K562 (cell line): Measurements from ENCODE around the gene MYOCD. TPM values are rescaled to one million over a fixed set of nuclear protein-coding genes. Genes with fewer than 3 reads are reported as not detected.

Experiments used
- BRF1 ChIP-seq: IDR thresholded peaks from 3 replicates; pipeline ENCODE4 v1.6.1; 2011; ENCODE audit warnings: borderline replicate concordance, mild to moderate bottlenecking; ENCODE audit not compliant: insufficient read length; ENCODE audit errors: extremely low read depth
- CHCHD3 ChIP-seq: fragments of 250-450 bp; sonication (Bioruptor Pico); IDR thresholded peaks from 2 replicates; pipeline ENCODE4 v2.1.2; 2022; ENCODE audit warnings: mild to moderate bottlenecking
- FOXK2 ChIP-seq, 2 experiments: fragments of 450-650 bp; IDR thresholded peaks in 1 of 2; conservative IDR thresholded peaks in 1 of 2; 2 replicates each; pipeline ENCODE4 v1.6.1; 2016; ENCODE audit warnings: low read depth in 2 of 2, mild to moderate bottlenecking in 1 of 2
- HDAC1 ChIP-seq, 2 experiments: fragments of 450-650 bp; IDR thresholded peaks; 2 replicates each; pipeline ENCODE4 v1.6.1; 2016 to 2017; ENCODE audit warnings: inconsistent platforms in 1 of 2, mild to moderate bottlenecking in 1 of 2, moderate library complexity in 1 of 2
- POLR2A ChIP-seq: fragments of 450-650 bp; conservative IDR thresholded peaks from 2 replicates; pipeline ENCODE4 v1.6.1; 2016
- POLR2G ChIP-seq: fragments of 200-400 bp; formaldehyde crosslinking; IDR thresholded peaks from 2 replicates; pipeline ENCODE4 v1.6.1; 2017; ENCODE audit warnings: low read depth, mild to moderate bottlenecking, antibody characterized with exemption, low read length, moderate library complexity
- RFX7 ChIP-seq: fragments of 250-450 bp; sonication (Bioruptor Pico); IDR thresholded peaks from 2 replicates; pipeline ENCODE4 v1.5.1; 2021; ENCODE audit warnings: mild to moderate bottlenecking
- ZNF644 ChIP-seq: fragments of 200-800 bp; sonication (Bioruptor generic); IDR thresholded peaks from 2 replicates; pipeline ENCODE4 v1.6.1; 2016; ENCODE audit warnings: low read depth, missing genetic modification characterization, missing compliant biosample characterization
- polyA plus RNA-seq, 8 experiments: library from polyadenylated mRNA; depleted of rRNA in 4 of 8; stranded (reverse) in 5 of 8; unstranded in 3 of 8; fragments of >200 nt; fragmentation: Nextera tagmentation in 2 of 8; fragmentation: Illumina TruSeq in 1 of 8; extraction: Ambion mirVana in 2 of 8; extraction: Trizol in 1 of 8; gene quantifications; 2 replicates each; pipeline versions ENCODE4 v1.2.1 to v1.2.3, GENCODE V29; 2011 to 2014; ENCODE audit warnings: inconsistent platforms in 1 of 8, missing spikeins in 1 of 8
- total RNA-seq, 7 experiments: library from RNA; depleted of rRNA in 6 of 7; stranded (reverse); fragments of >200 nt in 6 of 7; fragmentation: Illumina TruSeq in 2 of 7; extraction: Trizol in 2 of 7; gene quantifications; 2 replicates each; pipeline versions ENCODE4 v1.2.1 to v1.2.3, GENCODE V29; 2011 to 2021; ENCODE audit warnings: low replicate concordance in 1 of 7
- TF ChIP-seq, protein P1 (sequence below): fragments of 200-800 bp; sonication (Bioruptor generic); IDR thresholded peaks from 2 replicates; pipeline ENCODE4 v1.6.1; 2016; ENCODE audit warnings: missing genetic modification characterization, missing compliant biosample characterization
- TF ChIP-seq, protein P2 (sequence below), 2 experiments: fragments of 450-650 bp; IDR thresholded peaks; 2 replicates each; pipeline ENCODE4 v1.6.1; 2016

The MYOCD gene
- total and polyA plus RNA-seq, 9 of the 15 experiments (the other 6 are each of a cell fraction or from before 2014, with no cell fraction given) = not detected

DNA sequence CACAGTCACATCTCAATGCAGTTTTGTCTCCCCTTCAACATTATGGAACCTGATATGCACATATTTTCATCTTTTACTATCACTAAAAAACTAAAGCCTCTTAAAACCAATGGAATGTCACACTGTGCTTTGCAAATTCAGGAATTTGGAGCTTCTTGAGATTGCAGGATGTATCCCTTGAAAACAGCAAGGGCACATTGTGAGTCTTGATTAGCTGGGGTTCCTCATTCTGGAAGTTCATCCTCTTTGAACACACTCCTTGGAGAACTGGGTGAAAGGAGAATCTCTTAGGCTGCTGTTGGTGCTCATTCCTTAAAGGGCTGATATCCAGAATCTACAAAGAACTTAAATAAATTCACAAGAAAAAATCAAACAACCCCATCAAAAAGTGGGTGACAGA, 21.1 kb upstream of the MYOCD start (continued):
- TF ChIP-seq, protein P1, sequence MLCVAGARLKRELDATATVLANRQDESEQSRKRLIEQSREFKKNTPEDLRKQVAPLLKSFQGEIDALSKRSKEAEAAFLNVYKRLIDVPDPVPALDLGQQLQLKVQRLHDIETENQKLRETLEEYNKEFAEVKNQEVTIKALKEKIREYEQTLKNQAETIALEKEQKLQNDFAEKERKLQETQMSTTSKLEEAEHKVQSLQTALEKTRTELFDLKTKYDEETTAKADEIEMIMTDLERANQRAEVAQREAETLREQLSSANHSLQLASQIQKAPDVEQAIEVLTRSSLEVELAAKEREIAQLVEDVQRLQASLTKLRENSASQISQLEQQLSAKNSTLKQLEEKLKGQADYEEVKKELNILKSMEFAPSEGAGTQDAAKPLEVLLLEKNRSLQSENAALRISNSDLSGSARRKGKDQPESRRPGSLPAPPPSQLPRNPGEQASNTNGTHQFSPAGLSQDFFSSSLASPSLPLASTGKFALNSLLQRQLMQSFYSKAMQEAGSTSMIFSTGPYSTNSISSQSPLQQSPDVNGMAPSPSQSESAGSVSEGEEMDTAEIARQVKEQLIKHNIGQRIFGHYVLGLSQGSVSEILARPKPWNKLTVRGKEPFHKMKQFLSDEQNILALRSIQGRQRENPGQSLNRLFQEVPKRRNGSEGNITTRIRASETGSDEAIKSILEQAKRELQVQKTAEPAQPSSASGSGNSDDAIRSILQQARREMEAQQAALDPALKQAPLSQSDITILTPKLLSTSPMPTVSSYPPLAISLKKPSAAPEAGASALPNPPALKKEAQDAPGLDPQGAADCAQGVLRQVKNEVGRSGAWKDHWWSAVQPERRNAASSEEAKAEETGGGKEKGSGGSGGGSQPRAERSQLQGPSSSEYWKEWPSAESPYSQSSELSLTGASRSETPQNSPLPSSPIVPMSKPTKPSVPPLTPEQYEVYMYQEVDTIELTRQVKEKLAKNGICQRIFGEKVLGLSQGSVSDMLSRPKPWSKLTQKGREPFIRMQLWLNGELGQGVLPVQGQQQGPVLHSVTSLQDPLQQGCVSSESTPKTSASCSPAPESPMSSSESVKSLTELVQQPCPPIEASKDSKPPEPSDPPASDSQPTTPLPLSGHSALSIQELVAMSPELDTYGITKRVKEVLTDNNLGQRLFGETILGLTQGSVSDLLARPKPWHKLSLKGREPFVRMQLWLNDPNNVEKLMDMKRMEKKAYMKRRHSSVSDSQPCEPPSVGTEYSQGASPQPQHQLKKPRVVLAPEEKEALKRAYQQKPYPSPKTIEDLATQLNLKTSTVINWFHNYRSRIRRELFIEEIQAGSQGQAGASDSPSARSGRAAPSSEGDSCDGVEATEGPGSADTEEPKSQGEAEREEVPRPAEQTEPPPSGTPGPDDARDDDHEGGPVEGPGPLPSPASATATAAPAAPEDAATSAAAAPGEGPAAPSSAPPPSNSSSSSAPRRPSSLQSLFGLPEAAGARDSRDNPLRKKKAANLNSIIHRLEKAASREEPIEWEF (CRISPR knock-in tag) = no peak
- TF ChIP-seq BRF1 (no peak), FOXK2 (conservative IDR thresholded peaks at IDR 0.05 in 1 of 2, IDR thresholded peaks at IDR 0.05 in 1 of 2; ENCODE audit: low read depth in 2 of 2) (no peak), CHCHD3 (CRISPR knock-in tag) (no peak), POLR2A (no peak), ZNF644 (tag) (no peak), RFX7 (CRISPR knock-in tag) (no peak), HDAC1 (IDR thresholded peaks at IDR 0.05) (no peak), POLR2G (no peak)
- TF ChIP-seq, protein P2, sequence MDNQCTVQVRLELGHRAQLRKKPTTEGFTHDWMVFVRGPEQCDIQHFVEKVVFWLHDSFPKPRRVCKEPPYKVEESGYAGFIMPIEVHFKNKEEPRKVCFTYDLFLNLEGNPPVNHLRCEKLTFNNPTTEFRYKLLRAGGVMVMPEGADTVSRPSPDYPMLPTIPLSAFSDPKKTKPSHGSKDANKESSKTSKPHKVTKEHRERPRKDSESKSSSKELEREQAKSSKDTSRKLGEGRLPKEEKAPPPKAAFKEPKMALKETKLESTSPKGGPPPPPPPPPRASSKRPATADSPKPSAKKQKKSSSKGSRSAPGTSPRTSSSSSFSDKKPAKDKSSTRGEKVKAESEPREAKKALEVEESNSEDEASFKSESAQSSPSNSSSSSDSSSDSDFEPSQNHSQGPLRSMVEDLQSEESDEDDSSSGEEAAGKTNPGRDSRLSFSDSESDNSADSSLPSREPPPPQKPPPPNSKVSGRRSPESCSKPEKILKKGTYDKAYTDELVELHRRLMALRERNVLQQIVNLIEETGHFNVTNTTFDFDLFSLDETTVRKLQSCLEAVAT (IDR thresholded peaks at IDR 0.05) = no peak
